Astrocyte (in vitro differentiated cells and primary cell): ENCODE measurements around the gene TASOR. TPM values are rescaled to one million over a fixed set of nuclear protein-coding genes. Genes with fewer than 3 reads are reported as not detected.
"Not testable (repeated sequence)": the region's sequence is repeated elsewhere in the genome, so short reads cannot be mapped to it uniquely, and the experiment has no call there.

ENCODE experiments used
- DNase-seq: peaks from one replicate; pipeline ENCODE4 v3.0.0-alpha.2; 2010; ENCODE audit warnings: low read depth
- FAIRE-seq: peaks from 2 replicates; lab custom pipeline; 2011; peaks lifted over from hg19 to GRCh38; lab: Jason Lieb, UNC
- H2AFZ ChIP-seq: 2 replicates; pipeline ENCODE4 v1.6.0; 2012; ENCODE audit warnings: low read depth, low read length, inconsistent platforms
- H3K27ac ChIP-seq: 2 replicates; pipeline ENCODE4 v1.5.1; 2011; ENCODE audit warnings: low read depth, low read length, inconsistent platforms
- H3K27me3 ChIP-seq: 2 replicates; pipeline ENCODE4 v1.6.0; 2011; ENCODE audit warnings: low read length, inconsistent platforms; ENCODE audit not compliant: insufficient read depth
- H3K36me3 ChIP-seq: 2 replicates; pipeline ENCODE4 v1.5.1; 2011; ENCODE audit warnings: low read length, inconsistent platforms; ENCODE audit not compliant: insufficient read depth
- H3K4me1 ChIP-seq: 2 replicates; pipeline ENCODE4 v1.5.1; 2011; ENCODE audit warnings: low read length, inconsistent platforms; ENCODE audit not compliant: insufficient read depth
- H3K4me2 ChIP-seq: 2 replicates; pipeline ENCODE4 v1.6.0; 2012; ENCODE audit warnings: low read length, inconsistent platforms
- H3K4me3 ChIP-seq: 2 replicates; pipeline ENCODE4 v1.5.1; 2011; ENCODE audit warnings: low read depth, mild to moderate bottlenecking, low read length, inconsistent platforms; ENCODE audit not compliant: insufficient read depth
- H3K79me2 ChIP-seq: 2 replicates; pipeline ENCODE4 v1.6.0; 2012; ENCODE audit warnings: mild to moderate bottlenecking, low read length, inconsistent platforms; ENCODE audit not compliant: insufficient read depth
- H3K9ac ChIP-seq: 2 replicates; pipeline ENCODE4 v1.6.0; 2012; ENCODE audit warnings: mild to moderate bottlenecking, low read length, inconsistent platforms
- H3K9me3 ChIP-seq: 2 replicates; pipeline ENCODE4 v1.5.1; 2012; ENCODE audit warnings: low read depth, mild to moderate bottlenecking, low read length, inconsistent platforms; ENCODE audit not compliant: insufficient read depth
- H4K20me1 ChIP-seq: 2 replicates; pipeline ENCODE4 v1.6.0; 2012; ENCODE audit warnings: low read length, inconsistent platforms; ENCODE audit not compliant: insufficient read depth
- H3K27ac Mint-ChIP-seq: one replicate; pipeline ENCODE4 v1.8.0; 2021; ENCODE audit warnings: mild to moderate bottlenecking, mixed read lengths; ENCODE audit not compliant: unreplicated experiment
- H3K27me3 Mint-ChIP-seq: one replicate; pipeline ENCODE4 v1.8.0; 2021; ENCODE audit warnings: low read depth, mixed read lengths; ENCODE audit not compliant: unreplicated experiment
- H3K36me3 Mint-ChIP-seq: one replicate; pipeline ENCODE4 v1.8.0; 2021; ENCODE audit warnings: low read depth, mixed read lengths; ENCODE audit not compliant: unreplicated experiment
- H3K4me1 Mint-ChIP-seq: one replicate; pipeline ENCODE4 v1.8.0; 2021; ENCODE audit warnings: low read depth, mixed read lengths; ENCODE audit not compliant: unreplicated experiment
- H3K4me3 Mint-ChIP-seq: one replicate; pipeline ENCODE4 v1.8.0; 2021; ENCODE audit warnings: mild to moderate bottlenecking, moderate library complexity, mixed read lengths; ENCODE audit not compliant: unreplicated experiment
- H3K9me3 Mint-ChIP-seq: one replicate; pipeline ENCODE4 v1.8.0; 2021; ENCODE audit warnings: mild to moderate bottlenecking, mixed read lengths; ENCODE audit not compliant: unreplicated experiment
- EZH2 ChIP-seq: IDR thresholded peaks from 2 replicates; pipeline ENCODE4 v1.6.1; 2012; ENCODE audit warnings: mild to moderate bottlenecking, low read length, inconsistent platforms; ENCODE audit not compliant: insufficient read depth
- total RNA-seq: library from RNA; stranded (reverse); gene quantifications from 2 replicates; pipeline ENCODE4 v1.2.1, GENCODE V29; 2021
- TF ChIP-seq, protein P1 (sequence below): IDR thresholded peaks from 2 replicates; pipeline ENCODE4 v1.5.1; 2011; ENCODE audit warnings: low read depth, mild to moderate bottlenecking, inconsistent platforms, low read length, moderate library complexity; ENCODE audit not compliant: insufficient read depth

TASOR gene
- total RNA-seq, 1 donor from 2014 or later: 42.0 TPM

DNA sequence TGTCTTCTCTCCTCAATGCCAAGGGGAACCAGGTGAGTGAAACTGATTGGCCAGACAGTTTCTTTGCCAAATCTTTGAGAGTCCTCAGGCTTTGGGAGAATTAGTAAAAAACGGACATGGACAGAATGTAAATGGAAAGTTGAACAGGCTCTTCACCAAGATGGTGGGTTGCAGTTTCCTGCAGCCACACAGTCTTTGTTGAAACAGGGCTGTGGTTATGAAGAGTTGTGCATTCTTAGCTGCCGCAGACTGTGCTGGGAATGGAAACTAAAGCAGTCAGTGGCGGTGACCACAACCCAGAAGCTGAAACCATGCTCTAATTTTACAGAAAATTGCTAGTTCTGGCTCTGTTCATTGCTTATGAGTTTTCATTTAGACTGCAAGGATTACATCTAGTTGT lies 42.1 kb upstream of the TASOR start:
- no peak overlapping the region for H3K27ac ChIP-seq
- Mint-ChIP-seq H3K27me3 (no peaks in the 10 kb centered on the region), H3K9me3 (no peaks in the 10 kb centered on the region), H3K4me1 (peaks cover 13% of the 10 kb centered on the region), H3K36me3 (peaks cover 23% of the 10 kb centered on the region), H3K4me3 (no peak overlapping the region), H3K27ac (peak overlapping the region; percentile 29)
- no peak overlapping the region for H3K9ac ChIP-seq
- no peaks in the 10 kb centered on the region for H4K20me1 ChIP-seq
- peak; percentile 6 for DNase-seq
- H3K36me3 ChIP-seq: peaks cover 2% of the 10 kb centered on the region
- H3K9me3 ChIP-seq: no peaks in the 10 kb centered on the region
- no peak overlapping the region for H3K4me3 ChIP-seq
- no peak for TF ChIP-seq EZH2
- TF ChIP-seq, protein P1, sequence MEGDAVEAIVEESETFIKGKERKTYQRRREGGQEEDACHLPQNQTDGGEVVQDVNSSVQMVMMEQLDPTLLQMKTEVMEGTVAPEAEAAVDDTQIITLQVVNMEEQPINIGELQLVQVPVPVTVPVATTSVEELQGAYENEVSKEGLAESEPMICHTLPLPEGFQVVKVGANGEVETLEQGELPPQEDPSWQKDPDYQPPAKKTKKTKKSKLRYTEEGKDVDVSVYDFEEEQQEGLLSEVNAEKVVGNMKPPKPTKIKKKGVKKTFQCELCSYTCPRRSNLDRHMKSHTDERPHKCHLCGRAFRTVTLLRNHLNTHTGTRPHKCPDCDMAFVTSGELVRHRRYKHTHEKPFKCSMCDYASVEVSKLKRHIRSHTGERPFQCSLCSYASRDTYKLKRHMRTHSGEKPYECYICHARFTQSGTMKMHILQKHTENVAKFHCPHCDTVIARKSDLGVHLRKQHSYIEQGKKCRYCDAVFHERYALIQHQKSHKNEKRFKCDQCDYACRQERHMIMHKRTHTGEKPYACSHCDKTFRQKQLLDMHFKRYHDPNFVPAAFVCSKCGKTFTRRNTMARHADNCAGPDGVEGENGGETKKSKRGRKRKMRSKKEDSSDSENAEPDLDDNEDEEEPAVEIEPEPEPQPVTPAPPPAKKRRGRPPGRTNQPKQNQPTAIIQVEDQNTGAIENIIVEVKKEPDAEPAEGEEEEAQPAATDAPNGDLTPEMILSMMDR: no peak
- H3K4me1 ChIP-seq: no peaks in the 10 kb centered on the region
- no peak for FAIRE-seq
- no peaks in the 10 kb centered on the region for H3K79me2 ChIP-seq
- H2AFZ ChIP-seq: no peak overlapping the region
- H3K4me2 ChIP-seq: no peak overlapping the region
- no peaks in the 10 kb centered on the region for H3K27me3 ChIP-seq

DNA sequence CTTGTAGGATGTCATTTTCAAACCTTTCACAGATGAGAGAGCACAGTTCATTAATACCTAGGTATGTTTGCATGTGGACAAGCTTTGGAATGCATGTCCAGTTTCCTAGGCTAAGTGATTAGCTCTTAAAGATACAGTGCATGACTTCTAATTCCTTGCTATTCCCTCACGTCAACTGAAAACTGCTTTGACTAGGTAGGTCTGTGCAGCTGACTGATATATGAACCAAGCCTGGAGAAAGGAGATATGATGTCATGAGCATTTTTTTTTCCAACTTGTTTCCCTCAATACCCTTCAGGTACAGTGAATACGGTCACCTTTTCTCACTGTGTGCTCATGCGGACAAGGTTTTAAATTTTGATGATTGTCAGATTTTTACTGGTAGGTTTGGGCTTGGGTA lies 41.6 kb upstream of the TASOR start:
- H3K9me3 Mint-ChIP-seq: peaks cover 2% of the 10 kb centered on the region
- Histone ChIP-seq H3K9me3 (no peaks in the 10 kb centered on the region), H2AFZ (no peak overlapping the region), H3K4me1 (no peaks in the 10 kb centered on the region), H3K4me2 (no peak overlapping the region), H3K9ac (no peak overlapping the region), H3K27me3 (no peaks in the 10 kb centered on the region), H3K27ac (no peak overlapping the region), H3K36me3 (peaks cover 2% of the 10 kb centered on the region), H4K20me1 (no peaks in the 10 kb centered on the region), H3K79me2 (no peaks in the 10 kb centered on the region), H3K4me3 (no peak overlapping the region)
- H3K27ac Mint-ChIP-seq: no peak overlapping the region
- H3K4me3 Mint-ChIP-seq: peak overlapping the region; percentile 16
- H3K27me3 Mint-ChIP-seq: no peaks in the 10 kb centered on the region
- H3K36me3 Mint-ChIP-seq: peaks cover 26% of the 10 kb centered on the region
- TF ChIP-seq, protein P1: no peak
- peak; percentile 6 for DNase-seq
- peaks cover 13% of the 10 kb centered on the region for H3K4me1 Mint-ChIP-seq
- no peak for FAIRE-seq

DNA sequence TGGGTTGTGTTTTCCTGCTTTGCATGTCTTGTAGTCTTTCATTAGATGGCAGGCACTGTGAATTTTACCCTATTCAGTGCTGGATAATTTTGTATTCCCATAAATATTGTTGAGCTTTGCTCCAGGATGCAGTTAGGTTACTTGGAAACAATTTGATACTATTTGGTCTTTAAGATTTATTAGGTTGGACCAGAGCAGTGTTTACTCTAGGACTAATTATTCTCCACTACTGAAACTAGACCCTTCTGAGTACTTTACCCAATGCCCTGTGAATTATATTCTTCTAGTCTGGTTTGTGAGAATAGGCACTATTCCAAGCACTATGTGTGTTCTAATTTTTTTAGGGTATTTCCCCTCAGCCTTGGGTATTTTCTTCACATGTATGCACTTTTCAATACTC lies 37.8 kb upstream of the TASOR start:
- no peak overlapping the region for H2AFZ ChIP-seq
- no peaks in the 10 kb centered on the region for H3K9me3 ChIP-seq
- no peak for FAIRE-seq
- H3K36me3 ChIP-seq: peaks cover 2% of the 10 kb centered on the region
- H3K9ac ChIP-seq: no peak overlapping the region
- Mint-ChIP-seq H3K4me3 (no peak overlapping the region), H3K36me3 (peaks cover 7% of the 10 kb centered on the region), H3K9me3 (peaks cover 2% of the 10 kb centered on the region), H3K27me3 (no peaks in the 10 kb centered on the region), H3K27ac (no peak overlapping the region), H3K4me1 (peaks cover 13% of the 10 kb centered on the region)
- H3K27ac ChIP-seq: no peak overlapping the region
- DNase-seq: no peak
- H3K4me1 ChIP-seq: no peaks in the 10 kb centered on the region
- TF ChIP-seq EZH2: no peak
- TF ChIP-seq, protein P1: no peak
- H4K20me1 ChIP-seq: no peaks in the 10 kb centered on the region
- H3K27me3 ChIP-seq: no peaks in the 10 kb centered on the region
- no peak overlapping the region for H3K4me3 ChIP-seq
- H3K4me2 ChIP-seq: no peak overlapping the region
- H3K79me2 ChIP-seq: no peaks in the 10 kb centered on the region

DNA sequence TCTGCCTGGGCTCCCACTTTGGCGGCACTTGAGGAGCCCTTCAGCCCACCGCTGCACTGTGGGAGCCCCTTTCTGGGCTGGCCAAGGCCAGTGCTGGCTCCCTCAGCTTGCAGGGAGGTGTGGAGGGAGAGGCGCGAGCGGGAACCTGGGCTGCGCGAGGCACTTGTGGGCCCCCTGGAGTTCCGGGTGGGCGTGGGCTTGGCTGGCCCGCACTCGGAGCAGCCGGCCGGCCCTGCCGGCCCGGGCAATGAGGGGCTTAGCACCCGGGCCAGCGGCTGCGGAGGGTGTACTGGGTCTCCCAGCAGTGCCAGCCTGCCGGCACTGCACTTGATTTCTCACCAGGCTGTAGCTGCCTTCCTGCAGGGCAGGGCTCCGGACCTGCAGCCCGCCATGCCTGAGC lies 35.7 kb upstream of the TASOR start:
- H2AFZ ChIP-seq, H3K4me1 ChIP-seq, H3K27ac ChIP-seq, H4K20me1 ChIP-seq, H3K9me3 ChIP-seq, H3K4me1 Mint-ChIP-seq, H3K27ac Mint-ChIP-seq, H3K4me3 Mint-ChIP-seq, H3K4me3 ChIP-seq, FAIRE-seq, H3K36me3 ChIP-seq, DNase-seq, H3K9me3 Mint-ChIP-seq, H3K9ac ChIP-seq, H3K27me3 ChIP-seq, H3K4me2 ChIP-seq, H3K27me3 Mint-ChIP-seq, H3K79me2 ChIP-seq, H3K36me3 Mint-ChIP-seq: not testable (repeated sequence)
